Skeletal muscle satellite cell (primary cell): ENCODE results near the gene FHIT.

ENCODE experiments used
- H3K27me3 ChIP-seq: 2 replicates; pipeline ENCODE4 v1.7.0; 2013; ENCODE audit warnings: low read length; ENCODE audit not compliant: control insufficient read depth, insufficient read depth
- H3K36me3 ChIP-seq: 2 replicates; pipeline ENCODE4 v1.7.0; 2013; ENCODE audit warnings: mild to moderate bottlenecking, control low read depth, low read length; ENCODE audit not compliant: insufficient read depth
- H3K4me1 ChIP-seq: 2 replicates; pipeline ENCODE4 v1.7.0; 2013; ENCODE audit warnings: low read length; ENCODE audit not compliant: control insufficient read depth, insufficient read depth
- H3K4me2 ChIP-seq: 2 replicates; pipeline ENCODE4 v1.7.0; 2013; ENCODE audit warnings: mild to moderate bottlenecking, low read length
- H3K4me3 ChIP-seq: 2 replicates; pipeline ENCODE4 v1.7.0; 2013; ENCODE audit warnings: low read length
- H3K9ac ChIP-seq: 2 replicates; pipeline ENCODE4 v1.7.0; 2013; ENCODE audit warnings: mild to moderate bottlenecking, low read depth, low read length, moderate library complexity
- H3K9me3 ChIP-seq: replicated peaks from 2 replicates; pipeline ENCODE4 v1.7.0; 2013; ENCODE audit warnings: mild to moderate bottlenecking, control low read depth, low read length

Gene FHIT

GRCh38 chr3:61108247-61109019 lies 142.8 kb downstream of the FHIT start:
- Histone ChIP-seq H3K4me1 (no peaks in the 10 kb centered on the region), H3K4me3 (no peak overlapping the region), H3K9ac (no peak overlapping the region), H3K9me3 (no peaks in the 10 kb centered on the region), H3K36me3 (no peaks in the 10 kb centered on the region), H3K4me2 (no peak overlapping the region), H3K27me3 (no peaks in the 10 kb centered on the region)

DNA sequence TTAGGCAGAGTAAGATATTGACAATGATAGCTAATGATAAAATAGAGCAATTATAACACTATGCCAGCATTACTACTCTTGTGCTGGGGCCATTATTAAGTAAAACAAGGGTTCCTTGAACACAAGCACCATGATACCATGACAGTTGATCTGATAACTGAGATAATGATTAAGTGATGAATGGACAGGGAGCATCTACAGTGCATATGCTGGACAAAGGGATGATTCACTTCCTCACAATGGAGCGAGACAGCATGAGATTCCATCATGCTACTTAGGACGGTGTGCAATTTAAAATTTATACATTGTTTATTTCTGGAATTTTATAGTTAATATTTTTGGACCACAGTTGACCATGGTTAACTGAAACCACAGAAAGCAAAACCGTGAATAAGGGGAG lies 156.6 kb downstream of the FHIT start:
- no peaks in the 10 kb centered on the region for H3K36me3 ChIP-seq
- H3K9ac ChIP-seq, result no peak overlapping the region
- H3K4me1 ChIP-seq, result no peaks in the 10 kb centered on the region

GRCh38 chr3:61093364-61093763 lies 157.9 kb downstream of the FHIT start:
- Histone ChIP-seq H3K4me3 (no peak overlapping the region), H3K4me1 (no peaks in the 10 kb centered on the region), H3K9me3 (no peaks in the 10 kb centered on the region), H3K9ac (no peak overlapping the region), H3K27me3 (no peaks in the 10 kb centered on the region), H3K36me3 (no peaks in the 10 kb centered on the region), H3K4me2 (no peak overlapping the region)

More for the DNA sequence above, 156.6 kb downstream of the FHIT start:
- H3K9me3 ChIP-seq, result no peaks in the 10 kb centered on the region
- no peak overlapping the region for H3K4me3 ChIP-seq
- no peaks in the 10 kb centered on the region for H3K27me3 ChIP-seq
- no peak overlapping the region for H3K4me2 ChIP-seq

- H3K4me1 ChIP-seq, result no peaks in the 10 kb centered on the region
Measured at GRCh38 chr3:61092870-61093269, 158.4 kb downstream of the FHIT start.

GRCh38 chr3:61090389-61091169 lies 160.7 kb downstream of the FHIT start:
- Histone ChIP-seq H3K27me3 (no peaks in the 10 kb centered on the region), H3K9me3 (no peaks in the 10 kb centered on the region), H3K4me3 (no peak overlapping the region), H3K4me2 (no peak overlapping the region), H3K4me1 (no peaks in the 10 kb centered on the region), H3K36me3 (no peaks in the 10 kb centered on the region), H3K9ac (no peak overlapping the region)

More at GRCh38 chr3:61092870-61093269, 158.4 kb downstream of the FHIT start:
- H3K4me3 ChIP-seq, result no peak overlapping the region
- H3K4me2 ChIP-seq, result no peak overlapping the region
- no peaks in the 10 kb centered on the region for H3K9me3 ChIP-seq
- no peak overlapping the region for H3K9ac ChIP-seq
- no peaks in the 10 kb centered on the region for H3K27me3 ChIP-seq
- H3K36me3 ChIP-seq, result no peaks in the 10 kb centered on the region

DNA sequence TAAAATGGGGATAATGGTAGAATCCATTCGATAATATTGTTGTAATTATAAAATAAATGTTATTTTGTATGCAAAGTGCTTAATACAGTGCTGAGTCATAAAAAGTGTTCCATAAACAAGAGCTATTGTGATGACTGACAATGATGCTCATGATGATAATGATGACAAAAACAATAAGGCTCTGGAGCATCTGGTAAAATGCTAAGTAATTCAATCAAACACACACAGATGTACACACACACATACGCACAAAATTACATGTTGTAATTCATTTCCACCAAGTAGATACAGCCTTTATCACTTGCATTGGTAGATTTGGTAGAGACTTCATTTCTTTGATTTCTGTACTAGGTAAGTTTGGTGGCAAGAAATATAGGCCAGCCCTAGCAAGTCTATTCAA lies 163.8 kb downstream of the FHIT start:
- no peak overlapping the region for H3K9ac ChIP-seq
- no peaks in the 10 kb centered on the region for H3K4me1 ChIP-seq
- H3K27me3 ChIP-seq, result no peaks in the 10 kb centered on the region
- no peaks in the 10 kb centered on the region for H3K36me3 ChIP-seq
- no peak overlapping the region for H3K4me2 ChIP-seq
- H3K9me3 ChIP-seq, result no peaks in the 10 kb centered on the region
- H3K4me3 ChIP-seq, result no peak overlapping the region

DNA sequence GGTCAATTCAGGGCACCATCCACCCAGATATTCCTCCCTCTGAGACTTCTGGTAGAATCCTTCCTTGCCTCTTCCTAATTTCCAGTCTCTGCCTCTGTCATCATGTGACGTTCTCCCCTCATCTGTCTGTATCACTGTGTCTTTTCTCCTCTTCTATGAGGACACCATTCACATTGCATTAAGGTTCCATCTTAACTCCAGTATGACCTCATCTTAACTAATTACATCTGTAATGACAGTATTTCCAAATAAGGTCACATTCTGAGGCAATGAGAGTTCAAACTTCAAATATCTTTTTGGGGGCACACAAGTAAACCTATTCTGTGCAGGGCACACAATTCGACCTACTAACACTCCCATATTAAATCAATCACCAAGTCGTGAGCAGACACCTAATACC lies 169.7 kb downstream of the FHIT start:
- Histone ChIP-seq H3K4me2 (no peak overlapping the region), H3K27me3 (no peaks in the 10 kb centered on the region), H3K36me3 (no peaks in the 10 kb centered on the region), H3K9me3 (no peaks in the 10 kb centered on the region), H3K4me1 (no peaks in the 10 kb centered on the region), H3K9ac (no peak overlapping the region), H3K4me3 (no peak overlapping the region)

GRCh38 chr3:61080737-61081445 lies 170.4 kb downstream of the FHIT start:
- H3K9ac ChIP-seq, result no peak overlapping the region
- no peaks in the 10 kb centered on the region for H3K27me3 ChIP-seq
- no peaks in the 10 kb centered on the region for H3K36me3 ChIP-seq
- H3K4me1 ChIP-seq, result no peaks in the 10 kb centered on the region
- no peaks in the 10 kb centered on the region for H3K9me3 ChIP-seq
- H3K4me2 ChIP-seq, result no peak overlapping the region
- H3K4me3 ChIP-seq, result no peak overlapping the region

DNA sequence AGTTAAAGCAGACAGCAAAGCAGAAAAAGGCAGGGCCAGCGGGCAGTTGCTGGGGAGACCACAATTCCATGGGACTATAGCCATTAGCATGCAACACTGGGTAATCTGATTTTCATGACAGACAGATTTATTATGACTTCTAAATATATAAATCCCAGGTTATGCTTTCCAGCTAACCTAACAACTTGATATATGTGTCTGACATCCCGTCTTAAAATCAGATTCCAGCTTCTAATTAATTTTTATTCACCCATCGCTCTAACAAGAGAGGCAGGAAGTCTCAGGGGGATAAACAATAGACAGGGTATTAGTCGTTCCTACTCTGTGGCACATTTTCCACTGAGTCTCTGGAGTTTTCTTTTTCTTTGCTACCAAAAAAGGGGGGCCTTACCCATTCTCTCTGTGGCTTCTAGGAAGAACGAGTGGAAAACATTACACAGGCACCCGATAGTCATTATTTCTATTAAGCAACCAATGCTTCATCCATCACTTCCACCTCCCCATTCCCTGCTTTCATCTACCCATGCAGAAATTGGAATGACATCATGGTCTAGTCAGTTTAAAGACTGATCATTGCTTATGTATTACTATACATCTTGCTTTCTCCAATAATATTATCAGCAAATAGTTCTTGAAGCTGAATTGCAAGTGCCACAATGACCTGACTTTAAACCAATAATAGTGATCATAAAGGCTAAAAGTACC lies 173.1 kb downstream of the FHIT start:
- H3K9ac ChIP-seq, result no peak overlapping the region
- no peaks in the 10 kb centered on the region for H3K4me1 ChIP-seq
- H3K4me2 ChIP-seq, result no peak overlapping the region
- no peaks in the 10 kb centered on the region for H3K9me3 ChIP-seq
- H3K4me3 ChIP-seq, result no peak overlapping the region
- H3K36me3 ChIP-seq, result no peaks in the 10 kb centered on the region
- H3K27me3 ChIP-seq, result no peaks in the 10 kb centered on the region

GRCh38 chr3:61077551-61077950 lies 173.7 kb downstream of the FHIT start:
- Histone ChIP-seq H3K4me3 (no peak overlapping the region), H3K36me3 (no peaks in the 10 kb centered on the region), H3K9me3 (no peaks in the 10 kb centered on the region), H3K9ac (no peak overlapping the region), H3K4me2 (no peak overlapping the region), H3K27me3 (no peaks in the 10 kb centered on the region), H3K4me1 (no peaks in the 10 kb centered on the region)

DNA sequence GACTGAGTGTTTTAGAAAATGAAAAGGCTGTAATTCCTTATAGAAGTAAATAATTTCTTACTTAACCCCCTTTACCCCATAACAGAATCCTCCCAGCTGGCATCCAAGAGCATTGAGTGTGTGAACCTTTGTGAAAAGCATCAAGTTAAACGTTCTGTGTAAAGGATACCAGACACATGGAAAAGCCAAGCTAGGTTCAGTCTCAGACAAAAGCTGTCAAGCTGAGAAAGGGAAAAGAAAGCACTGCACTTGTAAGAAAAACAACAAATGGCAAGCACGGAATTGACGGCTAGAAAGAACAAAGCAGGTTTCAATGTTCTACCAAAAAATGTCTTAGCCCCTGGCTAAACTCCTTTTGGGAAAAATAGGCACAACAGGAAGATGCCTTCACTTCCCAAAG lies 176.5 kb downstream of the FHIT start:
- no peaks in the 10 kb centered on the region for H3K36me3 ChIP-seq
- no peaks in the 10 kb centered on the region for H3K9me3 ChIP-seq
- no peaks in the 10 kb centered on the region for H3K4me1 ChIP-seq
- H3K4me3 ChIP-seq, result no peak overlapping the region
- no peak overlapping the region for H3K4me2 ChIP-seq
- H3K9ac ChIP-seq, result no peak overlapping the region
- no peaks in the 10 kb centered on the region for H3K27me3 ChIP-seq
